Tongue (tissue), 2 donors: ENCODE data around the gene IGFBP3. TPM values are rescaled to one million over a fixed set of nuclear protein-coding genes. Genes with fewer than 3 reads are reported as not detected.

Experiments used
- DNase-seq: peaks from one replicate; pipeline ENCODE4 v3.0.0-alpha.2; 2015
- total RNA-seq: library from RNA; depleted of rRNA; stranded (reverse); fragments of >200 nt; gene quantifications from one replicate; pipeline ENCODE4 v1.2.3, GENCODE V29; 2014

The IGFBP3 gene
- total RNA-seq, 1 donor from 2014 or later, result 383 TPM

- DNase-seq, result no peak
These were observed 48.7 kb downstream of the IGFBP3 start for GRCh38 chr7:45872116-45873034.

GRCh38 chr7:45869426-45869825 is 51.6 kb downstream of the IGFBP3 start:
- no peak for DNase-seq

GRCh38 chr7:45867471-45867870 is 53.6 kb downstream of the IGFBP3 start:
- no peak for DNase-seq

GRCh38 chr7:45865594-45866410 is 55.3 kb downstream of the IGFBP3 start:
- no peak for DNase-seq

- no peak for DNase-seq
These were observed 57.4 kb downstream of the IGFBP3 start for GRCh38 chr7:45863715-45864114.

Other genes starting within 250 kb of the IGFBP3 start
- not detected for gene CCDC201, start 48.2 kb downstream of the IGFBP3 start, total RNA-seq
- not detected for gene IGFBP1, start 32.8 kb downstream of the IGFBP3 start, total RNA-seq